K562 (cell line): ENCODE data around the gene ACOX1. TPM values are rescaled to one million over a fixed set of nuclear protein-coding genes. Genes with fewer than 3 reads are reported as not detected.

ENCODE experiments used
- BCOR ChIP-seq: fragments of 450-650 bp; IDR thresholded peaks from 2 replicates; pipeline ENCODE4 v1.6.1; 2016
- GTF2E2 ChIP-seq: fragments of 200-800 bp; sonication (Bioruptor generic); IDR thresholded peaks from 2 replicates; pipeline ENCODE4 v1.6.1; 2016; ENCODE audit warnings: missing genetic modification characterization, missing compliant biosample characterization
- ID3 ChIP-seq, 2 experiments: fragments of 250-450 bp in 1 of 2; fragments of 450-650 bp in 1 of 2; sonication (Bioruptor Pico) in 1 of 2; IDR thresholded peaks; 2 replicates each; pipeline versions ENCODE4 v1.6.1 to v1.8.0; 2016 to 2021; ENCODE audit warnings: mild to moderate bottlenecking in 2 of 2, moderate library complexity in 2 of 2, missing compliant biosample characterization in 1 of 2, missing genetic modification characterization in 1 of 2
- MYNN ChIP-seq, 2 experiments: sonication (generic); formaldehyde crosslinking in 1 of 2; IDR thresholded peaks; 2 replicates each; pipeline versions ENCODE4 v1.5.0 to v1.6.1; 2016 to 2020; ENCODE audit warnings: antibody characterized with exemption in 1 of 2, missing genetic modification reagents in 1 of 2
- PHF20 ChIP-seq: fragments of 450-650 bp; IDR thresholded peaks from 2 replicates; pipeline ENCODE4 v1.6.1; 2018; ENCODE audit not compliant: partially characterized antibody
- PTBP1 ChIP-seq: fragments of 200-400 bp; formaldehyde crosslinking; IDR thresholded peaks from 2 replicates; pipeline ENCODE4 v1.6.1; 2017; ENCODE audit warnings: low read depth, low read length
- RFX1 ChIP-seq: fragments of 450-650 bp; IDR thresholded peaks from 2 replicates; pipeline ENCODE4 v1.6.1; 2016; ENCODE audit warnings: mild to moderate bottlenecking, moderate library complexity
- TAL1 ChIP-seq: fragments of 450-650 bp; IDR thresholded peaks from 2 replicates; pipeline ENCODE4 v1.6.1; 2016; ENCODE audit warnings: mild to moderate bottlenecking
- ZBTB17 ChIP-seq: fragments of 450-650 bp; formaldehyde crosslinking; IDR thresholded peaks from 2 replicates; pipeline ENCODE4 v1.4.0; 2020; ENCODE audit warnings: mild to moderate bottlenecking
- ZBTB34 ChIP-seq: fragments of 250-450 bp; sonication (Bioruptor Pico); IDR thresholded peaks from 2 replicates; pipeline ENCODE4 v1.8.0; 2021; ENCODE audit warnings: mild to moderate bottlenecking, moderate library complexity
- ZBTB40 ChIP-seq, 2 experiments: fragments of 450-650 bp in 1 of 2; sonication (generic) in 1 of 2; formaldehyde crosslinking in 1 of 2; IDR thresholded peaks; 2 replicates each; pipeline versions ENCODE4 v1.7.1 to v1.9.0; 2016 to 2022; ENCODE audit warnings: inconsistent platforms in 1 of 2, mild to moderate bottlenecking in 1 of 2, missing genetic modification reagents in 1 of 2
- ZC3H11A ChIP-seq: IDR thresholded peaks from 2 replicates; pipeline ENCODE4 v1.6.1; 2012; ENCODE audit warnings: low read depth, low read length, improper control_type of control experiment
- ZNF23 ChIP-seq: fragments of 250-450 bp; sonication (Bioruptor Pico); IDR thresholded peaks from 2 replicates; pipeline ENCODE4 v1.4.0; 2020; ENCODE audit warnings: mild to moderate bottlenecking
- ZNF431 ChIP-seq: sonication (generic); formaldehyde crosslinking; IDR thresholded peaks from 2 replicates; pipeline ENCODE4 v1.8.0; 2022; ENCODE audit warnings: mild to moderate bottlenecking, missing genetic modification reagents
- ZNF764 ChIP-seq: fragments of 250-450 bp; sonication (Bioruptor Pico); IDR thresholded peaks from 2 replicates; pipeline ENCODE4 v1.4.0; 2020; ENCODE audit warnings: low read depth, mild to moderate bottlenecking, moderate library complexity
- ZNF79 ChIP-seq: fragments of 250-450 bp; sonication (Bioruptor Pico); IDR thresholded peaks from 2 replicates; pipeline ENCODE4 v1.4.0; 2020; ENCODE audit warnings: low read depth, mild to moderate bottlenecking, moderate library complexity
- polyA plus RNA-seq, 8 experiments: library from polyadenylated mRNA; depleted of rRNA in 4 of 8; stranded (reverse) in 5 of 8; unstranded in 3 of 8; fragments of >200 nt; fragmentation: Nextera tagmentation in 2 of 8; fragmentation: Illumina TruSeq in 1 of 8; extraction: Ambion mirVana in 2 of 8; extraction: Trizol in 1 of 8; gene quantifications; 2 replicates each; pipeline versions ENCODE4 v1.2.1 to v1.2.3, GENCODE V29; 2011 to 2014; ENCODE audit warnings: inconsistent platforms in 1 of 8, missing spikeins in 1 of 8
- total RNA-seq, 7 experiments: library from RNA; depleted of rRNA in 6 of 7; stranded (reverse); fragments of >200 nt in 6 of 7; fragmentation: Illumina TruSeq in 2 of 7; extraction: Trizol in 2 of 7; gene quantifications; 2 replicates each; pipeline versions ENCODE4 v1.2.1 to v1.2.3, GENCODE V29; 2011 to 2021; ENCODE audit warnings: low replicate concordance in 1 of 7

ACOX1 gene
- total and polyA plus RNA-seq, 9 of the 15 experiments (the other 6 are each of a cell fraction or from before 2014, with no cell fraction given): 7.8 to 24.1 (median 14.5) TPM

DNA sequence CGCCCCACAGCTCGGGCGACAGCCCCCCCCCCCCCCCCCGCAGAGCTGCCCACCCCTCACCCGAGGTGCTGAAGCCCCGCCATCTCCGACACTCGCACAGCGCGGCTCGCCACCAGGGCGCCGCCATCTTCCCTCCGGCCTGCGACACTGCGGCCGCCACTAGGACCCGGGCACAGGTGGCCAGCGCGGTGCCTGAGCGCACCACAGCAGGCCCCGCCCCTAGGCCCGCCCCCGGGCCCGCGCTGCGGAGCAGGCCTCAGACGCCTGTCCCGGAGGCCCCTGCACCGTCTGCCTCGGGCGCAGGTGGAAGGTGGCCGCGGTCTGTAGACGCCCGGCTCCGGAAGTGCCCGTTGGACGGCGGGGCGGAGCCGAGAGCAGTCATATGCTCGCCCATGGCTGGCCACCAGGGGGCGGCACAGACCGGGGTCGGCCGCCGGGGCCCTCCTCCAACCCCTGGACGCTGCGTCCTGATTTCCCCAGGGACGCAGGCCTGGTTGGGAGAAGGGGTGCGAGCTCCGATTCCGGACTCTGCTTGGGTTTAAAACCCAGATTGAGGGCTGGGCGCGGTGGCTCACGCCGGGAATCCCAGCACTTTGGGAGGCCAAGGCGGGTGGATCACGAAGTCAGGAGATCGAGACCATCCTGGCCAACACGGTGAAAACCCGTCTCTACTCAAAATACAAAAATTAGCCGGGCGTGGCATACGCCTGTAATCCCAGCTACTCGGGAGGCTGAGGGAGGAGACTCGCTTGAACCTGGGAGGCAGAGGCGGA is 74.0 kb downstream of the ACOX1 start, which contains the start of gene MRPL38 (continued):
- TF ChIP-seq ZBTB40 (IDR thresholded peaks at IDR 0.05): peak; percentile 50; the same call in 1 of the 2 replicates
- TF ChIP-seq ZBTB40 (CRISPR knock-in tag; IDR thresholded peaks at IDR 0.05): no peak
- no peak for TF ChIP-seq PTBP1
- no peak for TF ChIP-seq RFX1
- TF ChIP-seq PHF20: no peak
- no peak for TF ChIP-seq ZNF79 (CRISPR knock-in tag)
- no peak for TF ChIP-seq BCOR
- no peak for TF ChIP-seq MYNN (IDR thresholded peaks at IDR 0.05)
- TF ChIP-seq MYNN (CRISPR knock-in tag; IDR thresholded peaks at IDR 0.05): no peak
- TF ChIP-seq GTF2E2 (tag): no peak
- TF ChIP-seq ZC3H11A: no peak
- TF ChIP-seq ID3 (CRISPR knock-in tag; IDR thresholded peaks at IDR 0.05): no peak
- no peak for TF ChIP-seq ID3 (tag; IDR thresholded peaks at IDR 0.05)
- no peak for TF ChIP-seq TAL1
- no peak for TF ChIP-seq ZBTB34
- peak; percentile 69 for TF ChIP-seq ZBTB17
- no peak for TF ChIP-seq ZNF431
- TF ChIP-seq ZNF764 (CRISPR knock-in tag): no peak
- TF ChIP-seq ZNF23: no peak
